CD4-positive, alpha-beta T cell treated with Interleukin-4 for 1 hour (primary cell): ENCODE data around the gene FLT4.
"Not testable (repeated sequence)": the region's sequence is repeated elsewhere in the genome, so short reads cannot be mapped to it uniquely, and the experiment has no call there.

Source experiments
- DNase-seq, 2 donors: peaks; one replicate each; pipeline ENCODE4 v3.0.0-alpha.2; 2020 to 2022

The FLT4 gene

DNA sequence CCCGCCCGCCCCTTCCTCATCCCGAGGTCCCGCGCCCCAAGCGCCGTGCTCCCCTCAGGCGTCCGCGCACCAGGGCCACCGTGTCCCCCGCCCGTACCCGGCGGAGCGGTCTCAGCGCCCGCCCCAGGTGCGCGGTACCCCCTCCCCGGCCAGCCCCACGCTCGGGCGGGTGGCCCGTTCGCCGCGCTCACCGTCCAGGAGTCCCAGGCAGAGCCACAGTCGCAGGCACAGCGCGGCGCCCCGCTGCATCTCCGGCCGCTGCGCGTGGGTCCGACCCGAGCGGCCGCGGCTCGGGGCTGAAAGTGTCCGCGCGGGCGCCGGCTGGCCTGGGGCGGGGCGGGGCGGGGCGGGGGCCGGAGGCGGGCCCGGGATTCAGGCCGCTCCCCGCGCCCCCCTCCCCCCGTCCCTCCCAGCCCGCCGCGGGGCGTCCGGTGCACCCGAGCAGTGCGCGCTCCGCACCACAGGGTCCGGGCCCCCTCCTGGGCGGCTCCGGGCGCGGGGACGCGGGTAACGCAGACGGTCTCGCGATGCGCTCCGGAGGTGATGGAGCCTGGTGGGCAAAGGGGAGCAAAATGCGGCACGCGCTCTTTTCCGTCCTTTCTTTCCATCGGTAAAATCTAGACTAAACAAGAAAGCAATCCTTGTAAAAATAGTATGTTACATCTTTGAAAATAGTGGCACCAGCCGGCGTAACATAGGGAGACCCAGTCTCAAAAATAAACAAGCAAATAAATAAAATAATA, at the start of gene FLT4:
FLT4 (minus strand) TSS at position 304 of the 743 bp plus-strand sequence; CDS start at position 249, 55 bp downstream.
- no peak for DNase-seq

DNA sequence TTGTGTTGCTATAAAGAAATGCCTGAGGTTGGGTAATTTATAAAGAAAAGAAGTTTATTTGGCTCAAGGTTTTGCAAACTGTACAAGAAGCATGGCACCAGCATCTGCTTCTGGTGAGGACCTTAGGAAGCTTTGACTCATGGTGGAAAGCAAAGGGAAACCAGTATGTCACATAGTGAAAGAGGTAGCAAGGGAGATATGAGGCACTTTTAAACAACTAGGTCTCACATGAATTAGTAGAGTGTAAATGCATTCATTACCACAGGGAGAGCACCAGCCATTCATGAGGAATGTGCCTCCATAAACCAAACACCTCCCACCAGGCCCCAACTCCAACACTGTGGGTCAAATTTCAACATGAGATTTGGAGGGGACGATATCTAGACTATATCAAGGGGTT, 49.6 kb upstream of the FLT4 start:
- no peak for DNase-seq

DNA sequence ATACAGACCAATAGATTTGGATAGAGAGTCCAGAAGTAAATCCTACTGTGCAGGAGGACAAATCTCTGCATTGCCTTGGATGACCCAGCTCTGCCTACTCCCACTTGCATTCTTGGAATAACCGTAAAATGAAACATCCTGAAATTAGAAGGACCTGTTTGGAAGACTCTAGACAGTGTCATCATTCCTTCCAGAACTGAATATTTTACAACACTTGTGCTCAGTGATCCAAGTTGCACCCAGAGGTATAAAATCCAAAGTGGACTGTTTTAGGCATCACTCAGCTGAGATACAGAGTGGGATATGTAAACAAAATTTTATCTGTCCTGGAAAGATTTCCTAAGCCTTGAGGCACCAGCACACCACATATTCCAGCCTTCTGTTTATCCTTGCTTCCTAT, 46.7 kb upstream of the FLT4 start:
- no peak for DNase-seq

DNA sequence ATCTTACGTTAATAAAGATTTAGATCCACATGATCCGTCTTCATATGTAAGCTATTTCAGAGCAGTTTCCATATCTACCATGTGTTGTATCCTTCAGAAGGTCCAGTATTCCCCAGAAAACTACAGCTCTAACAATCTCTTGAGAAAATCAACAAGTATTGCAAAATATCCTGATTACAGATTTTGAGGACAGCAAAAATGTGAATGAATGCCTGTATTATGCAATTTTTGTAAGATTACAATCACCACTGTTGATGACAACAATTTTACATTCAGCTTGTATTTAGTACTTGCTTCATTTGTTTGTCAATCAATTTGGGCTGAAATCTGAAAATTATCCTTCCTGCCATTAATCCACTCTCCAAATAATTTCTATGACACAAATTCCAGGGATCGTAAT, 43.0 kb upstream of the FLT4 start:
- DNase-seq: no peak

DNA sequence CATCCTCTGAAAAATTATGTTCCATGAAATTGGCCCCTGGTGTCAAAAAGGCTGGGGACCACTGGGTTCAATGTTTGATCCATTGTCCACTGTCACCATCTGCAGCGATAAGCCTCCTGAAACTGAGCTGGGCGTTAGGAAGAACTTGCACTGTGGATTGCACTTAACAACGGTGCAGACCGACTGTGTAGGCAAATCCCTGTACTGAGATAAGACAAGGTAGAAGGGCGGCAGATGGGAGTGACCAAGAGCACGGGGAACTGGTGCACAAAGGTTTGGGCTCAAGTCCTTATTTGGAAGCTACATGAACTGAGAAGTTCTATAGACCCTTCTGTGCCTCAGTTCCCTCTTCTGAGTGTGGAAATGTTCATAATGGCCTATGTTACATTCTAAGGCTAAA, 41.6 kb upstream of the FLT4 start:
- DNase-seq: no peak

DNA sequence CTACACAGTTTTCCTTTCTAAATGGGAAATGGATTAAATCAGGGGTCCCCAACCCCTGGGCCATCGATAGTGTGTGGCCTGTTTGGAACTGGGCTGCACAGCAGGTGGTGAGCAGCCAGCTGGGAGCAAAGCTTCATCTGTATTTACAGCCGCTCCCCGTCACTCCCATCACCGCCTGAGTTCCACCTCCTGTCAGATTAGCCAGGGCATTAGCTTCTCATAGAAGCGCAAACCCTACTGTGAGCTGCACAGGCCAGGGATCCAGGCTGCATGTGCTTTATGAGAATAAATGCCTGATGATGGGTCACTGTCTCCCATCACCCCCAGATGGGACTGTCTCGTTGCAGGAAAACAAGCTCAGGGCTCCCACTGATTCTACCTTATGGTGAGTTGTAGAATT, 41.2 kb upstream of the FLT4 start:
- no peak for DNase-seq

DNA sequence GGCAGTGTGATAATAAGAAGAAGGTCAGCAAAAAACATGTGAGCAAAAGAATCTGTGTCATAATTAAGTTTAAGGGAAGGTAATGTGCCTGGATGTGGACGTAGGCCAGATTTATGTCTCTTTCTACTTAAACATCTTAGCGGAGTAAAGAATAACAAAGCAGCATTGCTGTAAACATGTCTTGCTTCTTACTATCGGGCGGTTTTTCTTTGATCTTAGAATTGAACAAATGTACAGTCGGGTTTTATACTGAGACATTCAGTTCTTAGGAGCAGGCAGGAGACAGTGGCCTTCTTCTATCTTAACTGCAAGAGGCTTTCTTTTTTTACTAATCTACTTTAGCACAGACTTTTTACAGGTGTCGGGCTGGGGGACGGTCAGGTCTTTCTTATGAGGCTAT, 40.4 kb upstream of the FLT4 start:
- no peak for DNase-seq

DNA sequence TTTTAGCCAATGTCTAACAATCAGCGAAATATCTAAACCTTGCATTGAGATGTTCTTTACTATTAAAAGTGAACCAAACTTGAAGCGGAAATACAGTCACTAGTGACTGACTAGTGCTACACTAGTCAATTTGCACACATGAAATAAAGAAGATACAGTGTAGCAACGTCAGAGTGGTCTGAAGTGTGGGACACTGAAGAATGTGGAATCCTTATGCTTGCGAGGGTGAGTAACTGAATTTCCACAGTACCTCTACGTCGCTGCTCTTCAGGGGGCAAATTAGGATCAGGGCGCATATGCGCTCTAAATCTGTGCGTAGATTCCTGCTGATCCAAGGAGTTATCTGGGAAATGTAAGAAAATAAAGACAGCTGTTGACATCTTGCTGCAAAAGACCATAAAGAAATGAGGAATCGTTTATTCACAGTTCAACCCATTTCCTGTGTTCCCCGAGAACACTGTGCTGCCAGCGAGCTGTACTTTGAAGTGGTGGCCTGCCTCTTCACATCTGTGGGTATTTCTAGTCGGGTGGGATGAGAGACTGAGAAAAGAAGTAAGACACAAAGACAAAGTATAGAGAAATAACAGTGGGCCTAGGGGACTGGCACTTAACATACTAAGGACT, 39.8 kb upstream of the FLT4 start:
- peak; percentile 43 to 56 for DNase-seq

DNA sequence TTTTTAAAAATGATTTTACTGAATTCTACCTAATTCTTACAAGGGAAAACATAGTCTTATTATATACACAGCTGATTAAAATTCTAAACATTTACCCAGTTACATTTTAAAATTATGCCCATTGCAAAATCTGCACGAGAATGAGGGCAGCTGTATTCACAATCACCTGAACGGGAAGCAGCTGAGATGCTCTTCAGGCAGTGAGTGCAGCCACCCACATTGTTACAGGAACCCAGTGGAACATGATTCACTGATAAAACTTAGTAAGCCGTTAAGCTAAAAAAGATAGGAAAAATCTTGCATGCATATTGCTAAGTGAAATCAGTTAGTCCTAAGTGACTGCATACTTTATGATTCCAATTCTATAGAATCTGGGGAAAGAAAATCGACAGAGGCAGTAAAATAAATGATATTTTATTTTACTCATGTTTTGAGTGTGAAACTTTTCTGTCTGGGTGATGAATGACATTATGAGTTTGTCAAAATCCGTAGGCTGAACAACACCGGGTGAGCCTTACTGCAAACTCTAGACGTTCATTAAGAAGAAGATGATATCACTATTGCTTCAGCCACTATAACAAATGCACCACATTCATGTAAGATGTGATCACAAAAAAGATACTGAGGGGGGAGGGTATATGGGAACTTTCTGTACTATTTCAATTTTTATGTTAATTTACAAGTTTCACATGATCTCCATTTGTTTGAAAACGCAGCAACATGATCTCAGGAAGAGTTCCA, 39.1 kb upstream of the FLT4 start:
- no peak for DNase-seq

DNA sequence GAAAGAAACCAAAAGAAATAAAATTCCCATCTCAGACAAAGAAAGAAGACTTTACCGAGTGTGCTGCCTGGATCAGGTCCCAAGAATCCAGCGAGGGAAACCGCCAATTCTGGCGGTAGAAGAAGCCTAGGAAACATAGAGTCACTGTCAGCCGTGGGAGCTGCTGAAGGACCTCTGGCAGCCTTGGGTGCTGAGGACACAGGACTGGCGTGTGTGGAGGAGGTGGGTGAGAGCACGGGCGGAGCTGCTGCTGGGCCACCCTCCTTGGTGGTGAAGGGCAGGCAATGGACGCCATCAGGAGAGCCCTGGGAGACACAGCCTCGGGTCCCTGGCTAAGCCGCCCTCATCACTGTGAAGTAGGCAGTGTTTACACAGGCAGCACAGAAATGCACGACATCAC, 37.4 kb upstream of the FLT4 start:
- not testable (repeated sequence) for DNase-seq

DNA sequence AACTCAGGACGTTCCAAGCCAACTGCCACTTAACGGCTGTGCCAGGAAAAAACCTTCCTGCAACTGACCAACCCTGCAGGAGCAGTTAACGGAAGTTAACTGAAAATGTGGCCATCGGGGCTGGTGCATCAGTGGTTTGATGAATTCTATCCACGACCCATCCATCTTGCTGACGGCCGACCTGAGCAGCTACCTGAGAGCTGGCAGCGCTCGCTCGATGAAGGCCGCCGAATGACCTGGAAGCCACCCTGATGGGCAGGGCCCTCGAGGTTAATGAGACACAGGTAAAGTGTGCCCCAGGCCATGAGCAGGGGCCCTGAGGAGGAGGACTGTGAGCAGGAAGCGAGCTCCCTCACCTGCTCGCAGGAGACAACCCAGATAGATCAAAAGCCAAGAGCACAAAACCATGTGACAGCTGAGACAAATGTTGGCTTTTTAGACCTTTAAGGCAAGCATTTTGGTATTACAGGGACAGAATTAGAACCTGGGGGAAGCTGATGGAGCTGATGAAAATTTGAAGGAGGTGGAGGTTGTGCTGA, 35.3 kb upstream of the FLT4 start:
- DNase-seq: peak in 1 of 2 donors; percentile 10

DNA sequence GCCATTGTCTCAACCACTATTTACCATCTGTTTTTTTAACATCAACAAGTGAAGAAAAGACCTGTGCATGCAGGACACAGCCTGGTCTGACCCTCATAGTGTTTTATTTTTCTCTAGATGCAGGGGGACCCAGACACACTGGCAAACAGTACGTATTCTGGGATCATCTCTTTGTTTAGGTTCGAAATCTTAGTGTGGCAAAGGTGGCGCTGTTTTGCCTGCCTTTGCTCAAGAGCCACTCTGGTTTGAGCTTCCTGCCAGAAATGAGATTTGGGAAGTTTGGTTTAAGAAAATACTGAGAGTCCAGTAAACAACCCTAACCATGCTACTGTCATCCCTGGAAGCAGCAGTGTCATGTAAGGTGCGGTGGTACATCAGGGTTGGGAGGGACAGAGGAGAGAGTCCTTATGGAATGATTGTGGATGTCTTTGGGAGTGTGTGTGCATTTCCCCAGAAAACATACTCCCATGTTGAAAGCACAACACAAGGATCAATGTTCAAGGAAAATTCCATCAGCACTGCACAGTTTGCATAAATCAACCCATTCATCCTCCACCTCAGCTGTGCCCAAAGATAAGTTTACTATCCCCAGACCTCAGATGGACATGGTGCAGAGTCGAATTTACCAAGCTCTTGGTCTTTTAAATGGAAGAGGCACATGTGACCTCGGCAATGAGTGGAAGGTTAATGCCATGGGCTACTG, 34.0 kb upstream of the FLT4 start:
- DNase-seq: no peak

DNA sequence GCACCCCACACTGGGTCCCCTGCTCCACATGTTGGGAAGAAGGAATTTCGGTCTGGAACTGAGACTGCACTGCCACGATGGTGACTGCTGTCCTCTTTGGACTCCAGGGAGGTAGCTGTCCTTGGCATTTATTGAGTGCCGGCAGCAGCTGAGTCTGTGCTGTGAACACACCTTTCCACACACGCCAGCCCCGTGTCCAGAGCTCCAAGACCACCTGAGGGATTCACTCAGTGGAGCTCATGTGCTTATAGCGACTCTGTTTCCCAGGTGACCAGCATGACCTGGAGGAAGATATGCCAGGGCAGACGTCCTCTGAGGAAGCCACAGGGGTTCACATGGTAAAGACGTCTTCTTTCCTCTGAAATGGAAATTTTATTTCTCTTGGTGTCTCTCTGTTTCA, 33.2 kb upstream of the FLT4 start:
- no peak for DNase-seq

DNA sequence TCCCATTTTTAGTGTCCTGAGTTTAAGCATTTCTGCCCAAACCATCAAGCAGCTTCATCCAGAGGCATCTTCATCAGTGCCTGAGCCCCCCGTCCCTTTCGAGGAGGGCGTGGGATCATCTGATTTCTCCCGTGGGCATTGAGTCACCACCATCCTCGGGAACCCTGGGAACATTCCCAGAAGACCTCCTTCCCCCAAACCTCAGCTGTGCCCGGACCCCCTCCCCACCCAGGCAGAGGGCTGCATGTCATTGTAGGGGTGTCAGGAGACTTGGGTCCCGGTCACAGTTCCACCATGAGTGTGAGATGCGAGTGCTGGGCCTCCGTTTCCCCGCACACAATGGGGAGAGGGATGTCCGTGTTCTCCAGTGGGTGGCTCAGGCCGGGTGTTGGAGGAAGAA, 32.6 kb upstream of the FLT4 start:
- not testable (repeated sequence) for DNase-seq

DNA sequence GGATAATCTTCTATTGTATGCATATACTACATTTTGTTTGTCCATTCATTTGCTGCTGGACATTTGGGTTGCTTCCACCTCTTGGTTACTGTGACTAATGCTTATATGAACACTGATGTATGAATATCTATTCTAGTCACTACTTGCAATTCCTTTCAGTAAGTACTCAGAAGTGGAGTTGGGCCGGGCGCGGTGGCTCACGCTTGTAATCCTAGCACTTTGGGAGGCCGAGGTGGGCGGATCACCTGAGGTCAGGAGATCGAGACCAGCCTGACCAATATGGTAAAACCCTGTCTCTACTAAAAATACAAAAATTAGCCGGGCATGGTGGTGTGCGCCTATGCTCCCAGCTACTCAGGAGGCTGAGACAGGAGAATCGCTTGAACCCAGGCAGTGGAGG, 28.9 kb upstream of the FLT4 start:
- not testable (repeated sequence) for DNase-seq

DNA sequence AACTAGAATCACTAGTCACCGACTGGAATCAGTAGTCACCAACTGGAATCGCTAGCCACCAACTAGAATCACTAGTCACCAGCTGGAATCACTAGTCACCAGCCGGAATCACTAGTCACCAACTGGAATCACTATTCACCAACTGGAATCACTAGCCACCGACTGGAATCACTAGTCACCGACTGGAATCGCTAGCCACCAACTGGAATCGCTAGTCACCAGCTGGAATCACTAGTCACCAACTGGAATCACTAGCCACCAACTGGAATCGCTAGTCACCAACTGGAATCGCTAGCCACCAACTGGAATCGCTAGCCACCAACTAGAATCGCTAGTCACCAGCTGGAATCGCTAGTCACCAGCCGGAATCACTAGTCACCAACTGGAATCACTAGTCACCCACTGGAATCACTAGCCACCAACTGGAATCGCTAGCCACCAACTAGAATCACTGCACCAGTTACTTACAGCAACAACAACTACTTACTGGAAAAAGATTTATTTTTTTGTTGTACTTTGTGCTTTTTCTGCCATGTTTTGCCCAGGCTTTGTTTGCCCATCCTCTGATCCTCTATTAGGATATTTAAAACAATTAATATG, 25.7 kb upstream of the FLT4 start:
- DNase-seq: no peak

DNA sequence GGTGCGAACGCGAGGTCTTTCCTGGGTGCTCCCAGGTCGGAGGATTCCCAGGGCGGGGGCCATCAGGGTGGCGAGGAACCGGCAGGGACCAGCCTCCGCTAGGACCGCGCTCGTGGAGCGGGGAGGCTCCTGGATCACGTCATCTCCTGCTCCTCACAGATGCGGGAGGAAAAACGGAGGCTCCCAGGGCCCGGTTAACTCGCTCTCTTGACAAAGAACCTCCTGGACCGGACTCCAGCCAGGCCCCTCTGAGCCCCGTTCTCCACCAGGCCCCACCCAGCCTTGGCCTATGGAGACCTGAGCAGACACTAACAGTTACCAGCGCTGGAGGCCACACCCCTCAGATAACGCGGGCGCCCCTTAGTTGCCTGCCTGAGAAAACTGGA, 24.7 kb upstream of the FLT4 start:
- DNase-seq: not testable (repeated sequence)

DNA sequence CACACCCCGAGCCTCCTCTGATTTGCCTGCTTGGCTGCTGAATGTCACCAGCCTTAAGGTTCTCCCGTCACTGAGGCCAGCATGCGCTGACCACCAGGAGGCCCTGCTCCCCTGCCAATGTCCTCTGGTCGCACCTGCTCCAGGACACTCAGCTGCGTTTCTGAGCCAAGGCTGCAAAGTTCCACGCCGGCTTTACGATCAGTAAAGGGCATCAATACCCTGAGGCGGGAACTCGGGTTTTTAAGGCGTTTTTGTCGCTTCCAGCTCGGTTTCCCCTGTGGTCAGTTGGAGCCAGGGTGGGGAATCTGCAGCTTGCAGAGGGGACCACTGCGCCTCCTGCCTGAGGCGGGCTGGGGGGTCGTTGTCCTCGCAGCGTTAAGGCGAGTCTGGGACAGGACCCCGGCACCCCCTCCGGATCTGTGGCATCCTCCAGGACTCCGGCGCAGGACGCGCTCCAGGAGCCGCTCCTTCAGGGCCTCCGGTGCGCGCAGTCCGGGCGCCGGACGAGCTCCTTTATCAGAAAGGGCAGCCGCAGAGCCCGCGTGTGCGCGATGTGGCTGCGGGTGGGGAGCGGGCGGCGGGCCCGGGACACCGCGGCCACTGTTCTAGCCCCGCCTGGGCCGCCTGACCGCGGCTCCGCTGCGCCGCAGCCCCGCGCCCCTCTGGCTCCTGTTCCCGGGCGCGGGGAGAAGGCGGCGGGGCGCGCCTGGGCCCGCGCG, 24.1 kb upstream of the FLT4 start:
- no peak for DNase-seq

DNA sequence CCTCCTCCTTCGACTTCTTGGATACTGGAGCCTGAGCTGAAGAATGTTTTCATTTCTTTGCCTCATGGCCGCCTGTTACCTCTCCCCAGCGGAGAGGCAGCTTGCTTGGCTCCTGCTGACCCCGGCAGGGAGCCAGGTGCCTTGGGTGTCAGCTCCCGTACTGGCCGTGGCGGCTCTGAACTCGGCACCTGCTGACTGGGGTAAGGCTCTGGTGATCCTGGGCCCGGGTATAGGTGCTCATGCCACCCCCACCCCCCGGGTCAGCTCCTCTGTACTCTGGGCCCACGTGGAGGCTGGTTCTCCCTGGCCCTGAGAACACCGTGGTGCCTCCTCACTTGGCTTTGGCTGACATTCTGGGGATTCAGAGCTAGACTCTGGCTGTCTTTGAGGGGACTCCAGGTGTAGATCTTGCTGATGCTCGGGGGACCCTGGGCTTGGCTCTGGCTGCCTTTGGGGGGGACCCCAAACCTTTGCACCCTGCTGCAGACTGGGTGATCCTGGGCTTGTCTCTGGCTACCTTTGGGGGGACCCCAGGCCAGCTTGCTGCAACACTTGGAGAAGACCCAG, 22.6 kb upstream of the FLT4 start:
- not testable (repeated sequence) for DNase-seq

DNA sequence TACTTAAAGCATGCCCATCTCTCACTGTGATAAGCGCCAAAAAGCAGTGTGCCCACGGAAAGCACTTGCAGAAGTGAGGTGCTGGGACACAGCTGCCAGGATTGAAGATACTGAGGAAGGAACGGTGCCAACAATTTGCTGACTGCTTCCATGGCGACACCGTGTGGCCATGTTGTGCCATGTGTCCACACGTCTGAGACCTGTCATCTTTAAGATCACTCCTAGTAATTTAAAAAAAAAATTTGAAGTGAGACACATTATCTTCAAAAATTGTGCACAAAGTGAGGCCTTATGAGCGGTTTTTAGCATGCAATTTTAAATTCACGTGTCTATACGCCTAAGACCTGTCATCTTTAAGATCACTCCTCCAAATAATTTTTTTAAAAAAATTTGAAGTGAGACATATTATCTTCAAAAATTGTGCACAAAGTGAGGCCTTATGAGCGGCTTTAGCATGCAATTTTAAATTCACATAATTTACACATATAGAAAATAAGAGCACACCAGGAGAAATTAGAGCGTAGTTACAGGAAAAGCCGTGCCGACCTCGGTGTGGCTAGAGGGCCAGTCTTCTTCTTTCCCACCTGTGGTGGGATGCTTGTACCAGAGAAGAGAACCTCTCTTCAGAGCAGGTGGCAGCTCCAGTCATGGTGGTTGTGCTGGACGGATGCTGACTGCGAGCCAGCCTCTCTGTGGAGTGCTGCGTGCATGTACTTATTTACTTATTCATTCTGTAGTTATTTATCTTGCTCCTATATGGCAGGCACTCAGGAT, 21.4 kb upstream of the FLT4 start:
- peak; percentile 39 to 45 for DNase-seq

DNA sequence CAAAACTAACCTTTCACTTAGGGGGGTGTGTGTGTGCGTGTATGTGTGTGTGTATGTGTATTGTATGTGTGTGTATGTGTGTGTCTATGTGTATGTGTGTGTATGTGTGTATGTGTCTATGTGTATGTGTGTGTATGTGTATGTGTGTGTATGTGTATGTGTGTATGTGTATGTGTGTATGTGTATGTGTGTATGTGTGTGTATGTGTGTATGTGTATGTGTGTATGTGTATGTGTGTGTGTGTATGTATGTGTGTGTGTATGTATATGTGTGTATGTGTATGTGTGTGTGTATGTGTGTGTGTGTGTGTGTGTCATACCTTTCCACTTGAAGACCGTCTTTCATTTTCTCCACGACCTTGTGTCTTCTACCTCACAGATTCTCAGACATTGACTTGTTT, 20.8 kb upstream of the FLT4 start:
- no peak for DNase-seq
